Activated CD4-positive, alpha-beta T cell treated with anti-CD3 and anti-CD28 coated beads, Interleukin-2, Interleukin-4, amounts not matched to agents 100 ng/mL and 50 ng/mL, durations not matched to agents 16 hours and 8 hours (primary cell): Measurements from ENCODE around the gene KLHL11.
"Not testable (repeated sequence)": the region's sequence is repeated elsewhere in the genome, so short reads cannot be mapped to it uniquely, and the experiment has no call there.

Experiments
- DNase-seq: peaks from one replicate; pipeline ENCODE4 v3.0.0-alpha.2; 2020; ENCODE audit warnings: low spot score

The KLHL11 gene

DNA sequence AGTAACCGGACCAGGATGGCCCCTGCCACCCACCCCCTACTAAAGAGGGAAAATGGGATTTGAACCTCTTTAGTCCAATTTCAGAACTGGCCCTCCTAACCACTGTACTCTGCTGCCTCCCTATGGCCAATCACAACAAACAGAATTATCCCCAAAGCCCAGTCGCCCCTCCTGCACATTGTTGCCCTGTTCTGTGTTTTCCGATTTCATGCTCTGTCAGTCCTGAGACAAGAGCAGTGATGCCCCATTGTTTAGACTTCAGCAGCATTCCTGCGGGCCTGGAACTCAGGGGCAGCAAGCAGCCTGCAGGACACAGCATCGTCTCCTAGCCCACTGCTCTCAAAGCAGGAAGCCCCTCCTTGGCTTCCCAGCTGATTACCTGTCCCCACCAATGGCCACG lies 20.5 kb upstream of the KLHL11 start:
- no peak for DNase-seq

DNA sequence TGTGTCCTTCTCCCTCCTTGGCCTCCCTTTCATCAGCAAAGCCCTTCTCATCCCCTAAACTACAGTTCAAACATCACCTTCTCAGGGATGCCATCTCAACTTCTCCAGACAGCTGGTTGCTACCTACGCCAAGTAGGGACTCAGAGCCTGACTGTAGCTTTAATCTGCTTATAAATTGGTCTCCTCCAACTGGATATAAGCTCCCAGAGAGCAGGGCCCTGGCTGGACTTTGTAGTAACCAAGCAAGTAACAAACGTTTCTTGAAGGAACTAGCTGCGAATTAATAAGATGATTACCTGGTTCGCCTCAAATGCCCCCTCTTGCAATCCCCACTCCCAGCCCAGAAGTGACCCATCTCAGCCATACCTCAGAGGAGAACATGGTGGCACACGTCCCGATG lies 17.5 kb upstream of the KLHL11 start:
- DNase-seq, result no peak

DNA sequence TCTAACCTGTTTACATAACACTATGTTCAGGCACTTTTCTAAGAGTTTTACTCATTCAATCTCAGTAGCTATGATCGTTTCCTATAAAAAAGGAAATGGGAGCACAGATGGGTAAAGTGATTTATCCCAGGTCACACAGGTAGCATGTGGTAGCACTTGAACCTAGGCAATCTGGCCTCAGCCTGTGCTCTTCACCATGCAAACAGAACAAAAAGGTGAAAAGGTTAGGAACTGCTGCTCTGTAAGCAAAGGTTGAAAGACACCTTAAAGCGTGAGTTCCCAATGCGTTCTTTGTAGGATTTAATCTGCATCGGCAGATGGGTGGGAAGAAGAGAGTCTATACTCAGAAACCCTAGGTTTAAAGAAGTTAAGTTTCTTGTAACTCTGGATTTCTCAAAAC lies 14.9 kb upstream of the KLHL11 start:
- DNase-seq, result no peak

DNA sequence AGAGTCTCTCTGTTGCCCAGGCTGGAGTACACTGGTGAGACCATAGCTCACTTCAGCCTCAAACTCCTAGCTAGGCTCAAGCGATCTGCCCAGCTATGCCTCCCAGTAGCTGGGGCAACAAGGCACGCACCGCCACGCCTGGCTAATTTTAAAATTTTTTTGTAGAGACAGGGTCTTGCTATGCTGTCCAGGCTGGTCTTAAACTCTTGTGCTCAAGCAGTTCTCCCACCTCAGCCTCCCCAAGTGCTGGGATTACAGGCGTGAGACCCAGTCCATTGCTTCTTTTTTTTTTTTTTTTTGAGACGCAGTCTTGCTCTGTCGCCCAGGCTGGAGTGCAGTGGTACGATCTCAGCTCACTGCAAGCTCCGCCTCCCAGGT lies 9.1 kb upstream of the KLHL11 start:
- DNase-seq, result not testable (repeated sequence)

DNA sequence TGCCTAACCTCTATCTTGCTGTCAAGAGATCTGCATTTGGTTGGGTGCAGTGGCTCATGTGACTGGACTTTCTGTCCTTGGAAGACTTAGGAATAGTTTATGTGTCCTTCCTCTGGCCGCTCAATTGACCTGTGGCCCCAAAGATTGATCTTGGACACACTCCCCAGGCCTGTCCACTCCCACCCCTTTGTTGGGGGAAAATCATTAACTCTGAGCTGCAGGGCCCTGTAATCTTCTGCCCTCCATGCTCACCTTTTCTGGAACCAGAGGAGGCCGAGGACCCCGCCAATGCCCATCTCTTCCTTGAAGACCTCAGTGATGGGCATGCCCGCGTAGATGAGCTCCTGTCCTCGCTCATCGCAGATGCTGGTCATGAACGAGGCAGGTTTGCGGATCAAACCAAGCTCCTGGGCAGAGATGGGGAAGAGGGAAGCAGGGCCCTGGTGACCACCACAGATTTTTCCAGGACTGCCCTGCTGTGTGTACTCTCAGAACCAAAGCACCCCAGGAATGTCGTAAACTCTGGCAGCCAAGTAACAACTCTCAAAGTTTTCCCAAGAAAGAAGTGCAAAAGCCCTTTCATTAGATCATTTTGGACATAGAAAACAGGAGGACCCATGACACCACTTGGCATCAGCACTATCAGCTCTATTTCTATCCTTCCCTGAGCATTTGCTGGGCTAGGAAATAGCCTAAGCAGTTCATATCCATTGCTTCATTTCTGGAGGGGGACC lies 8.5 kb upstream of the KLHL11 start:
- DNase-seq, result no peak

DNA sequence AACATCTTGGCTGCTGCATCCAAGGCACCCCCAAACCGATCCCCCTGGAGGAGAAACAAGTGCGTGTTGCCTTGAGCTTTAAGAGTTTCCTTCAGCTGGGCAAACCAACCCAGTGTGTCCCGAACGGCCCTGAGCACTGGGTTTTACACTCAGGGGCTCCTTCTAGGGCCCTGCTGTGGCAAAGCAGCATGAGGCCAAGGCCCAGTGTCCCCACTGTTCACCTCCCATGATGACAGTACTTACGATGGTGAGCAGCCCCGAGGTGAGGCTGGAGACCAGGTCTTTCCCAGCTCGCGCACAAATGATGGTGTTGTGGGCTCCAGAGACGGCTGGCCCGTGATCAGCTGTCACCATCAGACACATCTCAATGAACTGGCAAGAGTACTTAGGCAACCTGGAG lies 6.6 kb upstream of the KLHL11 start:
- no peak for DNase-seq

DNA sequence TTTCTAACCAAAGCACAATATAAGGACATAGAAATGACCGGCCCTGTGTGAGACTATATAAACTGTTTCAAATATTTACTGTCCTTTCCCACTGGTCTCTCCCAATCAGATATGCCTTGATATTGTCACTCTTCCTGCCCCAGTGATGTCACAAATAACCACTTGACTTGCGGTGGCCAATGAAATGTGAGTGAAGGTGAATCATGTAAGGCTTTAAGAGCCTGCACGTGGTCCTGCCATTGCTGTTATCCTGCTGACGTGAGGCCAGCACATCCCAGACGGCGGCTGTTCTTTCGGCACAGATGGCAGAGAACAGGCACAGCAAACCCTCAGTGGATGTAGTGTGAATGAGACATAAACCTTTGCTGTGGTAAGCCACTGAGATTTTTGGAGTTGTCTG lies 5.4 kb upstream of the KLHL11 start:
- DNase-seq, result no peak

DNA sequence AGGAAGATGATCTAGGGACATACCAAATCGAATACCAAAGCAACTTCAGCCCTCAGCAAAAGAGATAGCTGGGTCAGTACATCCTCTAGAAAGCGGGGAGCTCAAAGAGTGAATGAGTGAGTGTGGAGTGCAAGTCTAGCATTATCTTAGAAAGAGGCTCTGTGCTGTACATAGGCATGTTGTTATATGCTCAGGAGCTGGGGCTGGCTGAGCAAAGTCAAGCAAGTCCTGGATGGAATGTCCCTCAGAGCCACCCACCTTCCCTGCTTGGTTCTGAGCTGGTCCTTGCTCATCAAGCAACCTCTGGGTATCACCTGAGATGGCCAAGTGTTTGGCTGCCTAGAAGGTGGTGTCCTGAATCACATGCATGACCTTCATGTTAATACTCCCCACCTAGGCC lies 4.9 kb upstream of the KLHL11 start:
- no peak for DNase-seq

DNA sequence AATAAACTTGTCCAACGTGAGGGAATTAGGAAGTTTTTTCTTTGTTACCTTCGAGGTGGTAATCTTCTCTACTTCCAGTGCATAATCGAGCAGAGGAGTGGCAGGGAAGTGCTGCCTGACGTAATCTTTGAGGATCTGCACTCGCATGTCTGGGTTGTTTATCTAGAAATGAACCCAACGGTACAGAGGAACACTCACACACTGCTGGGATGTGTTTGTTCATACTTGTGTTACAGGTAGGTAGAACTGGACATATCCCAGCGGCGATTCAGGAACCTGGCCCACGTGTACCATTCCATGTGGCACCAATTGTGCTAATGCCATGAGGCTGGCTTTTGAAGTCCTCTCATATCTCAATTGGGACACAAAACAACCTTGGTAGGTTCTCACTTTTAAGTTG lies 4.2 kb upstream of the KLHL11 start:
- no peak for DNase-seq

DNA sequence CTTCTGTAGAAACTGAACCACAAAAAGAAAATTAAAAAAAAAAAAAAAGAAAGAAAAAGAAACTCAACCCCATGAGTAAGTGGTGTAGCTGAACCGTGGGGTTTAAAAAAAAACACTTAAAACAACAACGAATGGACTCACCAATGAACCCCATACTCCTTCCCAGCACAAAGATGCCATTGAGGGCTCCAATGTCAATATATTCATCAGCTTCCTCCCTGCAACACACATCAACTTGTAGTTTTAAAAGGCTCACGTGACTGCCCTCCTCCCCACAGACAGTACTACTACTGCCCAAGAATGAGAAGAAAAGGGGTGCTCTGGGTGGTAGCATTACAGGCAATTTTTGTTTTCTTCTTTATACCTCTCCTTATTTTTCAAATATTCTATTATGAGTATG lies 3.3 kb upstream of the KLHL11 start:
- no peak for DNase-seq

DNA sequence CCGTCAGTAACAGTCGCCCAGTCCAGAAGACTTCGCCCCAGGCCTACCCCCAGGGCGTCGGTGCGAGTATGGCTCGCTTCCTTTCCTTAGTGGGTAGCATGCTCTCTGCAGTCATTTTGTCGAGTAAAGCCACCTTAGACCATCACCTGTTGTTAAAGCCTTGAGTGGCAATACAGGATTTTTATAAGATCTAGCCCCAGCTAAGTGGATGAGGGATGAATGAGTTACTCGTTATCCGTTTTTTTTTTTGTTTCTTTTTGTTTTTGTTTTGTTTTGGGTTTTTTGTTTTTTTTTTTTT lies 322 bp upstream of the KLHL11 start:
- no peak for DNase-seq

DNA sequence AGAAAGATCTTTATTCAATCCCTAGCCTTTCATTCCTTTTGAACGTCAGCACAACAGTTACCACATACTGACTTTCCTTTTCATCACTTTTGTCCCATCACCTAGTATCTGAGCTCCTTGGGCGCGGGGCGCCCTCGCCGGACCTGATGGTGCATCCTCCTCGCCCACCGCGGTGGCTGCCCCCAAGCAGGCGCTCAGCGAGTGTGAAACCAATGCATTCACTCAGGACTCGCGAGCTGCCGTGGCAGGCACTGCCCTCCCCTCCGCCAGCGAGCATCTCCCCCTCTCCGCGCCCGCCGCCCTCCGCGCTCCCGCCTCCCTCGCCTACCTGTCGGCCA lies 756 bp downstream of the KLHL11 start:
- DNase-seq, result no peak

DNA sequence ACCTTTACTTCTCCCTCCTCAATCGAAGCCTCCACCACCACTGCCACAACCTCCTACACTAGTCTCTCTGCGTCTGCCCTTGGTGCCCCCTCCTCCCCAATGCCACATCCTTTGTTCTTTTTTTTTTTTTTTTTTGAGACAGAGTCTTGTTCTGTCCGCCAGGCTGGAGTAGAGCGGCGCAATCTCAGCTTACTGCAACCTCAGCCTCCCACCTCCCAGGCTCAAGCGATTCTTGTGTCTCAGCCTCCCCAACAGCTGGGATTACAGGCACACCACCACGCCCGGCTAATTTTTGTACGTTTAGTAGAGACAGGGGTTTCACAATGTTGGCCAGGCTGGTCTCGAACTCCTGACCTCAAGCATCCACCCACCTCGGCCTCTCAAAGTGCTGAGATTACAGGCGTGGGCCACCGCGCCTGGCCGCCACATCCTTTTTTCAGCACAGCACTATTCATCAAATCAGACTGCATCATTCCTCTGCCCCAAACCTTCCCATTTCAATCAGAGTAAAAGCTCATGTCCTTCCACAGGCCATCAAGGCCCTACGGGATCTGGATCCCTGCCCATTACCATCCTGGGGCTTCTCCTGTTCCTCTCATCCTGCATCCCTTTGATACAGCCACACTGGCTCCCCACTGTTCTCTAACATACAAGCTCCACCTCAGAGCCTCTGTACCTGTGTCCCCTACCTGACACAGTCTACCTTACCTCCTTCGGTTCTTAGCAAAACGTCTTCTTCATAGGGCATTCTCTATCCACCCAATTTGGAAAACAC lies 2.0 kb downstream of the KLHL11 start:
- DNase-seq, result peak; percentile 19

DNA sequence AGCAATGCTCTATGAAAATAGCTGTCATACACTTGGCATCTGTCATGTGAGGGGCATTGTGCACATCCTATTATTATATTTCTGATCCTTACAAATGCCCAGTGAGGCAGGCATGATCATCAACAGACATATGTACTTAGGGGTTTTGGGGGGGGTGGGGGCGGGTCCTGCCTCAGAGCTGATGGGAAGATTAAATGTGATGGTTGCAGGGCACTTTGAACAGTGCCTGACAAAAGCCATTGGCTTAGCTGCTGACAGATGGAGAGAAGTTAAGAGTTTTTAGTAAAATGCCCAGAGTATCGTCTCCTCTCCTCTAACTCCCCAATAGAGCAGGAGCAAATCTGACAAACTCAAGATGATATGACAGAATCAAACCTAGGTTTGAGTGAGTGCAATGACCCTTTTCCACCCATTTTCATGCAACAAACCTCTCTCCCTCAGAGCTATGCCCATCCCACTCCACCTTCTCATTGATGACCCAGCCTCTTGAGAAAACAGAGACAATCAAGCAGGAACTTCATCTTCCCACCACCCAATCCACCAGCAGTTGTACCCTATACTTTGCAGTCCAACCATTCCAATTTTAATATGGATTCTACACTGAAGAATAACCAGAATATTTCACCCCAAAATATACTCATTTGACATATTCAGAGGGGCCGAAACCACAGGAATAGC lies 4.8 kb downstream of the KLHL11 start:
- DNase-seq, result no peak

DNA sequence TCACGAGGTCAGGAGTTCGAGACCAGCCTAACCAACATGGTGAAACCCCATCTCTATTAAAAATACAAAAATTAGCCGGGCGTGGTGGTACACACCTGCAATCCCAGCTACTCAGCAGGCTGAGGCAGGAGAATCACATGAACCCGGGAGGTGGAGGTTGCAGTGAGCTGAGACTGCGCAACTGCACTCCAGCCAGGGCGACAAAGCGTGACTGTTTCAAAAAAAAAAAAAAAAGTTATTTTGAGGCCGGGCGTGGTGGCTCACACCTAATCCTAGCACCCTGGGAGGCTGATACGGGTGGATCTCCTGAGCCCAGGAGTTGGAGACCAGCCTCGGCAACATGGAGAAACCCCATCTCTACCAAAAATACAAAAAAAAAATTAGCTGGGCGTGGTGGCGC lies 13.8 kb downstream of the KLHL11 start:
- not testable (repeated sequence) for DNase-seq

DNA sequence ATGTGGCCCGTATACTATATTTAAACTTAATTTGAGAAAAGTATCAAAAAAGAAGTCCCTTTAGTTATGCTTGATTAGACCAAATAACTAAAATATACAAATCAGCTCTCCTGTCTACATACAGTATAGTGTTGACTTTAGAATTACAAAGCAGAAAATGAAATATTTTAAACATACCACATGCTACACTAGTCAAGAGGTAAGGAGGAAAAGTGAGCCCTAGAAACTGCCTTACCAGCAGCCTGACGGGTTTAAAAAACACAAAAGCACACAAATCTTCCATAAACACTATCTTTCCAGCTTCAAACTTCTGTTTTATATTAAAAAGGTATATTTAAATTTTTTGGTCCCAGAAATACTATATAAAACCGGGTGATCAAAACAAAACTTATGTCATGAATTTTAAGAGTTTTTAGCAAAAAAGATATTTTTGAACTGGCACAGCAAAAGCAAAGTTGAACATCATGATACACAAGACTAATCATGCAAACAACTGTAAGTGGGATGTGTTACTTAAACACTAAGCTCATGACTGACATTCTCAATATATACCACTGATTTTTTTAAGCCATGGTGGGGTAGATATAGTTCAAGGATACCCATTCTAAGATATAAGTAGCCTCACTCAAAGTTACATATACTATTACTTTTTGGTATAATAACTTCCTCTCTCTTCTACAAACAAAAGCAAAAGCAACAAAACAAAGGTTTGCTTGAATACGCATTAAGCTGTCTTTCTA lies 15.8 kb downstream of the KLHL11 start:
- DNase-seq, result no peak

DNA sequence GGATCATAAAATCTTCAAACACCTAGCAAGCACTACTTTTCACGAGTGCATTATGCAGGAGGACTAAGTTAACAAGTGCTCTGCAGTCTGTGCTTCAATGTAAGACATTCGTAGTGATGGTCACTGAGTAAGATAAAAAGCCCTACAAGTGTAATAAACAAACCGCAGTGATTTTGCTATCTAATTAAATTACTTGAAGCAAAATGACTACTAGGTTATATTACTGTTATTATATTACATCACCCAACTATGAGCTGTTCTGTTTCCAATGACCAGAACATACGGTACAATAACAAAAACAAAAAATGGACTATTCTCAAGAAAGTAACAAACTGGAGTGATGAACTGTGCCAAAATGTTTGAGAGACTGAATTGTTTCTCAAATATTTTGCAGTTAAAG lies 16.4 kb downstream of the KLHL11 start:
- no peak for DNase-seq

DNA sequence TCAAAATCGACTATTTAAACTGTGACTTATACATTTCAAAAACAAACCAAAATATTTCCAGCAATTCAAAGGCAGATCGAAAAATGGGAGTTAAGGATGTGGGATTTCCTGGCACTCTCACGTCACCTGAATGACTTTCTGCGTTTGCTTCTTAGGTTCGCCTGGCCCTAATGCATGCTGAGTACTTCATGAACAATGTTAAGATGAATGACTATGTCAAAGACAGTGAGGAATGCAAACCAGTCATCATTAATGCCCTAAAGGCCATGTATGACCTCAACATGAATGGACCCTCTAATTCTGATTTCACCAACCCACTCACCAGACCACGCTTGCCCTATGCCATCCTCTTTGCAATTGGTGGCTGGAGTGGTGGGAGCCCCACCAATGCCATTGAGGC lies 20.3 kb downstream of the KLHL11 start:
- no peak for DNase-seq

DNA sequence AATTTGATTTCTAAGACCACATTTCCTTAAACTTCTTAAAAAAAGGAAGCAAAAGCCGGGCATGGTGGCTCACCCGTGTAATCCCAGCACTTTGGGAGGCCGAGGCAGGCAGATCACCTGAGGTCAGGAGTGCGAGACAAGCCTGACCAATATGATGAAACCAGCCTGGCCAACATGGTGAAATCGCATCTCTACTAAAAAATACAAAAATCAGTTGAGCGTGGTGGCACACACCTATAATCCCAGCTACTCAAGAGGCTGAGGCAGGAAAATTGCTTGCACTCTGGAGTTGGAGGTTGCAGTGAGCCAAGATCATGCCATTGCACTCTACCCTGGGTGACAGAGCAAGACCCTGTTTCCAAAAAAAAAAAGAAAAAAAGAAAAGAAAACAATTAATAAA lies 24.4 kb downstream of the KLHL11 start:
- not testable (repeated sequence) for DNase-seq

DNA sequence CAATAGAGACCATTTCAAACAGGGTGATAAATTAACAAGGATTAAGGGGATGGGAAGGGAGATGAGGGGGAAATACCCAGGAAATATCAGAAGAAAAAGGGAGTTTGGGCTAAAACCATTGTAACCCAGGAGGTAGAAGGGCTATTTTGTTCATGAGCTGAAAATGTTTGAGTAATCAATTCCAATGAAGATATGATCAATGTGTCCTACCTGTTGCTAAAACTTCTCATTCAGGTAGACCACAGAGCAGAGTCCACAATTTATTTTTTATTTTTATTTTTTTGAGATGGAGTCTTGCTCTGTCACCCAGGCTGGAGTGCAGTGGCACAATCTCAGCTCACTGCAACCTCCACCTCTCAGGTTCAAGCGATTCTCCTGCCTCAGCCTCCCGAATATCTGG lies 25.8 kb downstream of the KLHL11 start:
- not testable (repeated sequence) for DNase-seq

DNA sequence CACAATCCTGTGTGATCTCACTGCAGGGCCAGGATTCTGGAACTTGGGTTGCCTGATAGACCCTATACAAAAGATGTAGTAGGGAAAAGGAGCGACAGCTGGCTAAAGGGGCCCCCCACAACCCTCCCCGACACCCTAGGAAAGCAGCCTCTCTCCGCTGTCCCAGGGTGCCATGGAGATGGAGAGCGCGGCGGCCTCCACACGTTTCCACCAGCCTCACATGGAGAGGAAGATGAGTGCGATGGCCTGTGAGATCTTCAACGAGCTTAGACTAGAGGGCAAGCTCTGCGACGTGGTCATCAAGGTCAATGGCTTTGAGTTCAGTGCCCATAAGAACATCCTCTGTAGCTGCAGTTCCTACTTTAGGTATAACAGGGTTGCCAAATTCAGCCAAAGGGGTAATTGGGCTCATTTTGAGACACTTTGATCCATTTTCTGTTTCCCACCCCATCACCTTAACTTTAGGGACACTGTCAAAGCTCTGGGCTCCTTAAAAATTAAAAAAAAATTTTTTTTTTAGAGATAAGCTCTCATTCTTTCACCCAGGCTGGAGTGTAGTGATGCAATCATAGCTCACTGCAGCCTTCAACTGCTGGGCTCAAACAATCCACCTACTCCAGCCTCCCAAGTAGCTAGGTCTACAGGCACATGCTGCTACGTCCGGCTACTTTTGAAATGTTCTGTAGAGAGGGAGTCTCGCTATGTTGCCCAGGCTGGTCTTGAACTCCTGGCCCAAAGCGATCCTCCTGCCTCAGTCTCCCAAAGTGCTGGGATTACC lies 27.3 kb downstream of the KLHL11 start, which contains the start of gene KLHL10:
Gene KLHL10, plus strand, starts transcription at position 65 of the 778 bp plus-strand sequence. Its CDS starts 108 bp downstream, at position 173.
- DNase-seq, result no peak
